GM12872 (cell line): ENCODE results near the gene SPACA6.

Experiments used
- CTCF ChIP-seq: IDR thresholded peaks from 3 replicates; pipeline ENCODE4 v1.5.1; 2011; ENCODE audit warnings: low read depth, mild to moderate bottlenecking, low read length, moderate library complexity; ENCODE audit not compliant: insufficient read depth

The SPACA6 gene

GRCh38 chr19:51680474-51680873, 12.7 kb upstream of the SPACA6 start:
- TF ChIP-seq CTCF: no peak

- TF ChIP-seq CTCF: no peak
These were observed 11.7 kb upstream of the SPACA6 start for GRCh38 chr19:51681286-51681941.

- no peak for TF ChIP-seq CTCF
These were observed 7.0 kb upstream of the SPACA6 start for GRCh38 chr19:51686171-51686570.

- no peak for TF ChIP-seq CTCF
These were observed 5.1 kb upstream of the SPACA6 start for GRCh38 chr19:51687791-51688670.

GRCh38 chr19:51688671-51689571, 4.2 kb upstream of the SPACA6 start:
- no peak for TF ChIP-seq CTCF

GRCh38 chr19:51689751-51690453, 3.2 kb upstream of the SPACA6 start:
- TF ChIP-seq CTCF: no peak
